D721Med (cell line): ENCODE data around the gene RPAP3.

Experiments used
- DNase-seq: peaks from one replicate; pipeline ENCODE4 v3.0.0; 2011; ENCODE audit warnings: low spot score; ENCODE audit not compliant: insufficient read length
- FAIRE-seq: peaks from 2 replicates; lab custom pipeline; 2011; peaks lifted over from hg19 to GRCh38; lab: Jason Lieb, UNC
- CTCF ChIP-seq: IDR thresholded peaks from 2 replicates; pipeline ENCODE4 v1.5.1; 2012; ENCODE audit warnings: mild to moderate bottlenecking, control low read depth; ENCODE audit not compliant: insufficient read depth; ENCODE audit errors: missing control alignments

RPAP3 gene

GRCh38 chr12:47730341-47730744, 24.5 kb upstream of the RPAP3 start:
- no peak for DNase-seq
- TF ChIP-seq CTCF = no peak
- FAIRE-seq = no peak

- TF ChIP-seq CTCF = no peak
- DNase-seq = no peak
- FAIRE-seq = no peak
Measured at GRCh38 chr12:47729233-47729632, 23.4 kb upstream of the RPAP3 start.

- FAIRE-seq (no peak), DNase-seq (no peak)
- TF ChIP-seq CTCF = no peak
Measured at GRCh38 chr12:47725893-47726292, 20.1 kb upstream of the RPAP3 start.

- FAIRE-seq = no peak
- no peak for TF ChIP-seq CTCF
- DNase-seq = no peak
Measured at GRCh38 chr12:47725091-47725772, 19.4 kb upstream of the RPAP3 start, which contains the start of gene ENDOU. ENDOU (minus strand) TSS chr12:47725490; CDS start chr12:47725413, 77 bp downstream.

- no peak for DNase-seq
- TF ChIP-seq CTCF = no peak
- no peak for FAIRE-seq
Measured at GRCh38 chr12:47722941-47723631, 17.3 kb upstream of the RPAP3 start.

GRCh38 chr12:47722136-47722834, 16.5 kb upstream of the RPAP3 start:
- TF ChIP-seq CTCF = no peak
- FAIRE-seq = no peak
- no peak for DNase-seq
